Upper lobe of right lung (tissue), 1 donor: ENCODE data around the gene KIF24. TPM values are rescaled to one million over a fixed set of nuclear protein-coding genes. Genes with fewer than 3 reads are reported as not detected.
A peak's percentile ranks its signal among the peaks of the same experiment; 100 is the strongest.
"Not testable (repeated sequence)": the region's sequence is repeated elsewhere in the genome, so short reads cannot be mapped to it uniquely, and the experiment has no call there.

ENCODE experiments used
- ATAC-seq: fragments of 200-7000 bp; cut with Tn5 transposase; one replicate; pipeline ENCODE4 v1.9.1; 2020; ENCODE audit warnings: mild to moderate bottlenecking, moderate library complexity
- DNase-seq: peaks from one replicate; pipeline ENCODE4 v3.0.0-alpha.2; 2020
- H3K27ac ChIP-seq: fragments of 200-600 bp; one replicate; pipeline ENCODE4 v1.8.0; 2022
- H3K27me3 ChIP-seq: fragments of 200-600 bp; one replicate; pipeline ENCODE4 v1.8.0; 2022; ENCODE audit warnings: mild to moderate bottlenecking
- H3K36me3 ChIP-seq: fragments of 200-600 bp; one replicate; pipeline ENCODE4 v1.8.0; 2022
- H3K4me1 ChIP-seq: fragments of 200-600 bp; one replicate; pipeline ENCODE4 v1.8.0; 2022
- H3K4me3 ChIP-seq: fragments of 200-600 bp; one replicate; pipeline ENCODE4 v1.8.0; 2022; ENCODE audit warnings: mild to moderate bottlenecking
- H3K9me3 ChIP-seq: fragments of 200-600 bp; one replicate; pipeline ENCODE4 v1.8.0; 2022
- CTCF ChIP-seq: fragments of 200-600 bp; IDR thresholded peaks from one replicate; pipeline ENCODE4 v1.8.0; 2022; ENCODE audit warnings: antibody characterized with exemption
- intact Hi-C: fragments of 100-400 bp; cut with DNase I; formaldehyde crosslinking; loops from one replicate; pipeline ENCODE4 v1.11.0; 2022
- total RNA-seq: library from RNA; stranded (reverse); fragmentation: NEBNext Ultra II Directional; extraction: Animal tissue kit (Norgen Biotek cat#: 25700); gene quantifications from one replicate; pipeline ENCODE4 v1.2.1, GENCODE V29; 2021
- donor health status: DM: no; HTN: yes; CAD: no; lungs with severe emphysema.

KIF24 gene
- total RNA-seq, 1 donor from 2014 or later = 0.46 TPM

GRCh38 chr9:34366365-34366764, 37.3 kb upstream of the KIF24 start:
- no peaks in the 10 kb centered on the region for H3K36me3 ChIP-seq
- ATAC-seq (no peak), DNase-seq (no peak)
- H3K27me3 ChIP-seq = peaks cover under 1% of the 10 kb centered on the region
- H3K27ac ChIP-seq = no peak overlapping the region
- H3K9me3 ChIP-seq = no peaks in the 10 kb centered on the region
- no peak for TF ChIP-seq CTCF
- intact Hi-C loops = no loop called here
- no peak overlapping the region for H3K4me3 ChIP-seq
- H3K4me1 ChIP-seq = no peaks in the 10 kb centered on the region

GRCh38 chr9:34365282-34365681, 36.2 kb upstream of the KIF24 start:
- no peak overlapping the region for H3K4me3 ChIP-seq
- DNase-seq (no peak), ATAC-seq (no peak)
- no peaks in the 10 kb centered on the region for H3K4me1 ChIP-seq
- no peak for TF ChIP-seq CTCF
- no peaks in the 10 kb centered on the region for H3K36me3 ChIP-seq
- no peaks in the 10 kb centered on the region for H3K27me3 ChIP-seq
- H3K27ac ChIP-seq = no peak overlapping the region
- intact Hi-C loops = no loop called here
- no peaks in the 10 kb centered on the region for H3K9me3 ChIP-seq

- H3K4me3 ChIP-seq = no peak overlapping the region
- peak overlapping the region; percentile 58 for H3K27ac ChIP-seq
- no peaks in the 10 kb centered on the region for H3K9me3 ChIP-seq
- H3K36me3 ChIP-seq = no peaks in the 10 kb centered on the region
- TF ChIP-seq CTCF = no peak
- no peaks in the 10 kb centered on the region for H3K27me3 ChIP-seq
- intact Hi-C loops = no loop called here
- ATAC-seq (peak; percentile 49), DNase-seq (peak; percentile 38)
- H3K4me1 ChIP-seq = no peaks in the 10 kb centered on the region
Observed at GRCh38 chr9:34363619-34364351, 34.7 kb upstream of the KIF24 start.

- H3K36me3 ChIP-seq = no peaks in the 10 kb centered on the region
- no peak for ATAC-seq
- TF ChIP-seq CTCF = no peak
- H3K27me3 ChIP-seq = no peaks in the 10 kb centered on the region
- H3K4me1 ChIP-seq = no peaks in the 10 kb centered on the region
- H3K4me3 ChIP-seq = no peak overlapping the region
- no peaks in the 10 kb centered on the region for H3K9me3 ChIP-seq
- intact Hi-C loops = no loop called here
- DNase-seq = no peak
- no peak overlapping the region for H3K27ac ChIP-seq
Observed at GRCh38 chr9:34362614-34363214, 33.6 kb upstream of the KIF24 start.

- not testable (repeated sequence) for H3K27ac ChIP-seq, H3K4me3 ChIP-seq
Observed at GRCh38 chr9:34352957-34353356, 23.9 kb upstream of the KIF24 start.

GRCh38 chr9:34352122-34352652, 23.1 kb upstream of the KIF24 start:
- ATAC-seq, H3K27ac ChIP-seq, DNase-seq, H3K36me3 ChIP-seq, H3K4me3 ChIP-seq, H3K9me3 ChIP-seq, intact Hi-C loops, H3K4me1 ChIP-seq, H3K27me3 ChIP-seq: not testable (repeated sequence)

More at GRCh38 chr9:34352957-34353356, 23.9 kb upstream of the KIF24 start:
- intact Hi-C loops, H3K27me3 ChIP-seq, ATAC-seq, DNase-seq, H3K4me1 ChIP-seq, H3K36me3 ChIP-seq, H3K9me3 ChIP-seq: not testable (repeated sequence)
